Hippocampal formation (tissue), 2 donors: Measurements from ENCODE around the gene PTGER3.
A peak's percentile ranks its signal among the peaks of the same experiment; 100 is the strongest.

Experiments used
- DNase-seq, 2 donors: peaks; one replicate each; lab custom pipeline; 2025; lab: John Stamatoyannopoulos, UW

Gene PTGER3

DNA sequence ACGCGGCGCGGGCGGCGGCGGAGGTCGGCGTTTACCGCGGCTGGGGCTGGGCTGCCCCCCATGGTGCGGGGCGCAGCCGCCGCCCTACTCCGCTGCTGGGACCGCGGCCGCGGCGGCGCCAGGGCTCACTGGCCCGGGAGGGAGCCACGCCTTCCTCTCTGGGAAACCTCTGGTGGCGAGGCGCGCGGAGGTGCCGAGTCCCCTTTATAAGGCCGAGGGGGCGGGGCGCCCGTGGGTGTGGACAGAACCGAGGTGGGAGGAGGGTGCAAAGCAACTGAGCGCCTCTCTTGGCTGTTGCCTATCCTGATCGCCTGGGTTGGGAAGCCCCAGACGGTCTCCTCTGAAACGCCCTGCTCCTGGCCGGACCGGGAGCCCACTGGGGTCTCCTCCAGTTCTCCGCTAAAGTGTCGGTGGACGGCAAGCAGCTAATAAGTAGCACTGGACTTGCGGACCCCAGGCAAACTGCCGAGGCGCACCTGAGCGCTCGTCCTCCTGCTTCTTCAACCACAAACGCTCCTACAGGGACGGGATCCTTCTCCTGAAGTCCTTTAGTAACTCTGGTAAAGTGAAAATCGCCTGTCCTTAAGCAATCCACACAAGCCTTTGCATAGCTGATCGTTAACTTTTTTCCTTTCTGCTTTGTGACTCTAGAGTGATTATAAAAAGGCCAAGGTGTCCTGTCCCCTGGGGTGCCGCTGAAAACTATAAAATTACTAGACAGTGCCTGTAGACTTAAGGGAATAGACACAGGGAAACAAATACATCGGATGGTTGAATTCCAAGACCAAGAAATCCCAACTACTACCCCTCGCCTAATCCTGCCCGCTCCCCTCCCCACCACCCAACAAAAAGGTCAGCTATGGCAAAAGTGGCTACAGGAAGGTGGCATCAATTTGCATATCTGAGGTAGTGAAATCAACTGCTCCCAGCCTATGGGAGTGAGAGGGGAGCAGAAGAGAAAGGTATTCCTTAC is at the start of gene PTGER3:
Gene PTGER3, minus strand, starts transcription at position 182 of the 973 bp plus-strand sequence. CDS start 239 bp downstream, outside the sequence.
- no peak for DNase-seq

DNA sequence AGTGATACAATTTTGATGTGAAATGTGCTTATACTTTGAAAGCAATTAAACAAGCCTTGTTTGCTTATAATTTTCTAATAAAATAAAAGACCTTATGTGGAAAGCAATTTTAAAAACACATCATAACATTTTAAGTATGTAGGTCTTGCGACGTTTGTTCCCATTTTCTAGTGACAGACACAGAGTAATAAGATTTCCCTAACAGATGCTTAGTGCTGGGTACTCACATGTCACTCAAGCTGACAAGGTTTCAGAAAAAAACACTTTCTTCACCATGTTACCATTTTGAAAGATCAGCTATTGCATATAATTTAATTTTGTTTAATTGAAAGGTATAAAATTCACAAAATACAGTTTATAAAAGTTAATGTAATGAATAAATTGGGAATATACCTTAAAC is 47.3 kb upstream of the PTGER3 start:
- no peak for DNase-seq

DNA sequence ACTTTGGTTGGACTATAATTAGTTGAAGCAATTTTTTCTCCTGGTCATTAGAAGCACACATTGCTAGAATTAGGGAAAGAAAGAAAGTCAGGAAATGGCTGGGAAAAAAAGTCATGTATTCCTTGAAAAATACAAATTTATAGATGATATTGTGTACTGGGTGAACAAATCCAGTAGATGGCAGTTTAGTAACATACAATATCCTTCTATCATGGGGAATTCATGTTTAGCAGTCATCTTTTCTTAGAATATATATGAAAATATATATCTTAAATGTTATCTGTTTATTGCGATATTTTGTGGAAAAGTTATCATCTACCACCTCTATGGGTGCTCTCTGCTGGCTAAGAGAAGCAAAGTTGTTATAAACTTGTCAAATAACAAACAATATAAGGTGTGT is 46.3 kb upstream of the PTGER3 start:
- DNase-seq = peak in 1 of 2 donors; percentile 53

DNA sequence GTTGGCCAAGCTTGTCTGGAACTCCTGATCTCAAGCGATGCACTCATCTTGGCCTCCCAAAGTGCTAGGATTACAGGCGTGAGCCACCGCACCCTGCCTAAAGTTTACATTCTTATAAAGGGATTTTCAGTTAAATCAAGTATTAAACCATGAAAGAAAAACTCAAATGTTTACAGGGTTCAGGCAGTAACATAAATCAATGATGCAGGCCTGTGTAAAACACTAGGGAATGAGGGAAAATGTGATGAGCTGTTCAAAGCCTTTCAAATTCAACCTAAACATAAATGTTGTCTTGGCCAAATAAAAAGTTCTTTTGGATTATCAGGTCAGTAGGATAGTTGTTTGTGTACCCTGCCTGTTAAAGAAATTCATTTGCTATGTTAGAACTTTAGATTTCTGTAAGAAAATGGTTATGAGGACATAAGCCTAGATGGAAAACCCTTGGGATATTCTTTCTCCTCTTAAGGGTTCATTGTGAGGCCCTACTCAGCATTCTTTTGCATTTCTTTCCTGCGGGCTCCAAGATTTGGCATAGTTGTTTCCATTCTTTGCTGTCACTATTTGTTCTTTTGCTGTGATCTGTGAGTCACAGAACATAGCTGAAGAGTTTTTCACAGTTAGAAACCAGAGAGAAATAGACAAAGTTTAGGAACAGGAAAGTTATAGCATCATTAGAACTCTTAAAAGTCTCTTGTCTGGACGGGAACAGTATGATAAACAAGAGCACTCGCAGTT is 42.1 kb upstream of the PTGER3 start:
- DNase-seq = no peak

DNA sequence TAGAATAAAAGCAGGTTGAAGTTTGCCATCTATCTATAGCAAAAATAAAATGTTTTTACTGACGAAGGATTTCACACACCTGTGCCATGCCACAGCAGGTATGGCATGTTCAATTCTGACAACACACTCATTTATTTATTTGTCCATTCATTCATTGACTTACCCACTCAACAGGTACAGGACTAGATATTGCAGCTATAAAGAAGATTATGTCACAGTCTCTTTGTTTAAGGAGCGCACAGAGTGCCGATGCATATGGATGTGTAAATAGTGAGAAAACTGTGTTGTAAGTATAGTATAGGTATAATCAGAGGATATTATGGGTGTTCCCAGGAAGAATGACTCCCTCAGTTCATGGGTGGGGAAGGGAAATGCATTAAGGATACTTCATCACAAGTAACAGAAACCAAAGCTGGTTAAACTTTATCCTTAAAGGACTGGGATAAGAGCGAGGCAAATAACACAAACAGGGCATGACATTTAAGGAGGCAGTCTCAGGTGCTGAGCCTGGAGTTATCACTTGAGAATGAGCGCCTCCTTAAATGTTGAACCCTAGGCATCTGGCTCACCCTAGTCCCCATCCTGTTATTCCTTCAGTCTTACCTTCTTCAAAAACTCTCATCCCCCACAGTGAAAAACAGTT is 41.1 kb upstream of the PTGER3 start:
- DNase-seq = no peak

DNA sequence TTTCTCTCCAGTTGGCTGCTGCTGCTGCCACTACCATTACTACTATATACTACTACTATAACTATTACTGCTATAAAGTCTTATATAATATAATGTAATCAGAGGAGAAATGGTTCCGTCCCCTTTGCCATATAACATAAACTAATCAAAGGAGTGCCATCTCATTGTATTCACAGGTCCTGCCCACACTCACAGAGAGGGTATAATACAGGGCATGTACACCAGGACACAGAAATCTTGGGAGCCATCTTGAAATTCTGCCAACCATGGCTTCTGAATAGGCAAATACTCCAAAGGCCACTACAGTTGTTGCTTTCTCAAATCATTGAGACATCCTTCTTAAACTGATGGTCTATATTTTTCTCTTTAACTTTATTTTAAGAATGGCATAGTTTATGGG is 40.1 kb upstream of the PTGER3 start:
- DNase-seq = no peak

DNA sequence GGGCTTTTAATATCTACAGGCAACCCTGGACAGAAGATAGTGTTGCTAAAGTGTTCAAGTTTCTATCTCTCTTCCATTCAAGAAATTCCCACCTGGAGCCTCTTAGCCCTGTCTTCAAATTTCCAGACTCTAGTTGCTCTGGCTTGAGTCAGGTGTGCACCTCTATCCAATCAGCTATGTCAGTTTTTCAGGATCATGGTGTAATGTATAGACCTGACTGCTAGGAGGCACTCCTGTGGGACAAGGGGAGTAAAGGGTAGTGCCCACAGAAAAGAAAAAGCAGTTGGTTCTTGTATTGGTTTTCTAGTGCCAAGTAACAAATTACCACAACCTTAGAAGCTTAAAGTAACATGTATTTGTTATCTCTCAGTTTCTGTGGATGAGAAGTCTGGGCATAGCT is 39.4 kb upstream of the PTGER3 start:
- no peak for DNase-seq

DNA sequence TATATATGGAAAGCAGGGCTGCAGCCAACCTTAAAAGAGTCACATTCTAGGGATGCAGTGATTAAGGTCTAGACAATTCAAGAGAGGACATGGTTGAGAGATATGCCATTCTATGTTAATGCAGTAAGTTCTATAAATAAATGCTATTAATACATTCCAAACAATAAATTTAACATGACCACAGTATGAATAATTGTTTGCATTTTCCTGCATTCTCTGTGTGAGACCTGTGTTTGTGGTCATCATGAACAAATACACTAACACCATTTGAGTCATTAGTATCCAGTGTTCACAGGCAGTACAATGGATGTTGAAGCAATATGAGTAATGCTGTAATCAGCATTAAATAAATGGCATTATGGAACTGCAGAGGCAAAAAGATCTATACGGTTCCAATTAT is 38.7 kb upstream of the PTGER3 start:
- no peak for DNase-seq

DNA sequence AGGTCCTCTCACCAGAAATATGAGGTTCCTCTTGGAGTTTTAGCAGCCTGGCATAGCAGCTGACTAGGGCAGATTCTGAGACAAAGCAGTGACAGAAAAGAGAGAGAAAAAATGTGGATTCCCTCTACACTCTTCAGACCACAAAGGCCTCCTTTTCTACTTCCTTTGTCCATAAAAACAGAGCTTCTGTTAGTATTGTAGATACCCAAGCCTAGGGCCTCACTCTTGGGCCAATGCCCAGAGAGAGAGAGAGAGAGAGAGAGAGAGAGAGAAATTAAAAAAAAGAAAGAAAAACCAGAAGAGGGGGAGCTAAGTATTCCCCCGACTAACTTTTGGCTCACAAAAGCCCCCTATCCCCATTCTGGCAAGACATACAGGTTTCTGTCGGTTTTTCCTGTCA is 35.7 kb upstream of the PTGER3 start:
- DNase-seq = peak in 1 of 2 donors; percentile 76

DNA sequence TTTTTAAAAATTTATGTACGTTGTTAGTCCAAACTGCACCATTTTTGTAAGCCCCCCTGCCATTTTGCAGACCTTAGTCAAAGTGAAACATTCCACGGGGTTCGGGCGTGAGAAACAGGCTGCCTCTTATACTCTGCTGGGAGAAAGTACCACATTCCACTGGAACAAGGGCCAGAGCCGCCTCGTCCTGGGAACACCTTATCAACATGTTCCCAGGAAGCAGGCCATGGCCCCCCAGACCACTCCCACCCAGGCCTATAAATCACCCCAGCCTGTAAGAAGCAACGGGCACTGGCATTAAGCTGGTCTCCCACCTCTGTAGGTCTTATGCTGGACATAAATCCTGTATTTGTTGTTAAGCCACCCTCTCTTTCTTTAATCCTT is 34.1 kb upstream of the PTGER3 start:
- DNase-seq = no peak

DNA sequence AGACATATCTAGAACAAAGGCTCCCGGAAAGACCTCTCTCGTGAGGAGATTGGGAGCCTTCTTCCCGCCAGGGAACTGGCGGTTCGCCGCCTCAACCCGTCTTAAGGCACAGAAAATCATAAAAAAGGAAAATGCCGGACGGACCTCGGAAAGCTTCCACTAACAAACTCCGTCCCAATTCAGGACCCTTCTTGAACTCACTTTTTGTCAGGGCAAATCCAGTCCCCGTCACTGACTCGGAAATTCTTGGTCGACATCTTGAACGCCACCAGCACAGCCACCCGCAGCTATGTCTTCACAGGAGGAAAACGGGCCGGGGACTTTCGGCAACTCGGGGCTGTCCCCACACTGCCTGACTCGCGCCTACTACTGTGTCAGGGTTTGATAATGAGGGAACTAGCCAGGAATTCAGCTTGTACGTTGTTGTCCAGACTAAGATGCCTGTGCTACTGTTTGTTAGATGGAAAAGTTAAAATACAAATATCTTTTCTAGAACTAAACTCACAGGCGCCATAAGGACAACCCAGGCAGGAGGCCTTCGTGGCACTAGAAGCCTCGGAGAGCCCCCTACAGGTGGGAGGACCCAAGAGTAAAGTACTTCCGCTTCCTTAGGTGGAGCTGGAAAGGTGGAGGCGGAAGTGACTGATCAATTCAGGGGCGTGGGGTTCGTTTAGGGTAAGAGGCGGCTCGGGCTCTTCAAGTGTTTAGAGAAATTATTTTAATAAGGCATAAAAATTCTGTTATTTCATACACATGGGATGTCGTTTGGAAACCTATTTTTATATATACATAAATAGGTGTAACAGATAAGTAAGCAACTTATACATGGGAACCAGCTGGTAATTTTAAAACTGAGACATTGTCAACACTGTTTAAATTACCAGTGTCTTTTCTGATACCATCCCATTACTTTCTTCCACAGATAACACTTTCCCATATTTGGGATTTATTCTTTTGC is 33.4 kb upstream of the PTGER3 start, which contains the start of gene ZRANB2:
Gene ZRANB2, minus strand, starts transcription at position 297 of the 958 bp plus-strand sequence. Its CDS starts 40 bp downstream, at position 257.
- peak; percentile 87 to 97 for DNase-seq

DNA sequence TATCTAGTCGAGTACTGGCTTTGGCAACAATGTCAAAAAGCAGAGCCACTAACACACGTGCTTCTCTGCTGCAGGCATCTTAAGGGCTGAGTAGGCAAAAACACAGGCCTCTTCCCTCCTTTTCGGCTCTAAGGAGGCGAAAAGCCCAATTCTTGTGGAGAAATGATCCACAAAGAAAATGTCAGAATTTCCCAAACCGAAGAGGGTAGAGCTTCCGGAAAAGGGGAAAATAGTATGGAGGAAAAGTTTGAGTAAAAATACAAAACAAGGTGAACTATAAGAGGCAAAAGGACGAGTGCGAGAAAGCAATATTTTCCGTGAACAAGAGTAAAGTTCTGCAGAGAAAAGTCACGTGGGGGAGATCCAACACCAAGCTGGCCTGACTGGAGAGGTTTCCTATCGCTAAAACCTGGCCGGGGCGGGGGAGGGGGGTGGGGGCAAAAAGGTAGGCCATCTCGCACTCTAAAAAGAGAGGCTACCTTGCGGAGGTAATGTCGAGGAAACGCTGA is 32.7 kb upstream of the PTGER3 start:
- DNase-seq = no peak

DNA sequence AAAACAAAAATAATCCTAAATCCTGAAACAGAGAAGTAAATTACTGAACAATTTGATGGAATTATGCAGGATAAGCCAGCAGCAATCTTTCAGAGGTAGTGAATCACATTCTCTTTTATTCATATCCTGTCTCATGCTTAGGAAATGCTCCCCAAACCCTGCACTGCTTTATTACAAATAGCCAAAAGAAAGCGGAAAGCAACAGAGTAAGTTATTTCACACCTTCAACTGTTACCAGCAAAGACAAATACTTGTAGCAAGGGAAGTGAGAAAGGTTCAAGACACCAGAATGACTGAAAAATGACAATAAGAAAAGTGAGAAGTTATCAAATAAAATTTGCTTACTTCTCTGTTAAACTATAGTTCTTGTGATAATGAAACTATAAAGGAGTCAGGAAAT is 27.1 kb upstream of the PTGER3 start:
- no peak for DNase-seq

DNA sequence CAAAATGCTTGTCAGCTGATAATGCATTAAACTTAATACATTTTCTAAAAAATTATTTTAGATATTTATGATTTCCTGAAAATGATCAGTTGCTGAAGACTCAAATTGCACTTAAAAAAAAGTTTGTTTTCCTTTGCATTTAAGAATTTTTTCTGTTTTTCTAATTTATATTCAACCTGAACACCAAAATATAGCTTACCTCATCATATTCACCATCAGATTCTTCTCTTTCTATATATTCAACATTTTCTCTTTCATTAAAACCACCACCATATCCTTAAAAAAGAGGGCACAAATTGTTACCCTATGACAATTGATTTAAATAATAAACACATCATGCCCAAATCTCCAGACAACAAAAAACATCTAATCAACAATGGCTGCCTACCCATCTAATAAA is 24.7 kb upstream of the PTGER3 start:
- DNase-seq = no peak

DNA sequence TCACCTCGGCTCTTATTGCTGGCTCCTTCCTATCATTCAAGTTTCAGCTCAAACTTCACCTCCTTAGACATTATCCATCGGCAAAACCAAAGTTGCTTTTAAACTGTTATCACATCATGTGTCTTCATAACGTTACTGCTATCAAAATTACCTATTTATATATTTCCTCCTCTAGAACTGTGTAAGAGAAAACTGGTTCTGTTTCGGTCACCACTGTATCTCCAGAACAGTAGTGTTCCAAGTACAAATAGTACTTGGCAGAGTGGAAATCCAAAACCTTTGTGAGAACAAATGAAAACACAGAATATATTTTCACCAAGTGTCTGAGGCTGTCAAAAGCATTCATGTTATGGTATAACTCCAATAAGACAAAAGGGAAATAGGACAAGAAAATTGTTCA is 24.1 kb upstream of the PTGER3 start:
- no peak for DNase-seq

DNA sequence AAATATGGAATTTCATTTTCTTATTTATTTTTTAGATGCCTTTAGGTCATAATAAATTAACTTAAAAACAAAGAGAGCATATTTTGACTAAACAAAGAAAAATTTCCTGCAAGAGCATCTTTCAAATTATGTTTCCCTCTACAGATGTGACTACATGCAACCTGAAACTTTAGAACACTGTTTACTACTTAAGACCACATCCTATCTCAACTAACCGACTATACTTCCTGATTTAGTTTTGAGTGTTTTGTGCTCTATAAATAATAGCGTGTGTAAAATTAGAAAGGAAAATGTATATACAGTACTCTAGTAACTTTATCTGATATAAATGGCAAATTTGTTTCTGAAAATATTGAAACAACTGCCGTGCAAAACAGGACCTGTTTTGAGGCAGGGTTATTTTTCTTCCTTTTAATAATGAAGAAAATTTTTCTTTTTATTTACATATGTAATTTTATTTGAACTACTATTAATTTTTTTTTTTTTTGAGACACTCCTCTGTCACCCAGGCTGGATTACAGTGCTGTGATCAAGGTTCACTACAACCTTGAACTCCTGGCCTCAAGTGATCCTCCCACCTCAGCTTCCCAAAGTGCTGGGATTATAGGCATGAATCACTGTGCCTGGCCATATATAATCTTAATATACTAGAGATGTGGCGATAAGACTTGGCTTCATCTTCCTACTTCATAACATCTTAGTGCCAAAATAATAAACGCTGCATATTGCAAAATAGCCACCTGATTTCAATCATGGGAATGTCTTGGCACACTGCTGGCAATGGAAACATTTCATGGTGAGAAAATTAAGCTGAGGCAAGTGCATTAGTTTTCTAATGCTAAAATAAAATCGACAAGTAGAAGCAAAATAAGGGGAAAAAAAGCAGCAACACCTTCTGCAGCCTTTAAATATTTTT is 21.0 kb upstream of the PTGER3 start:
- DNase-seq = no peak

DNA sequence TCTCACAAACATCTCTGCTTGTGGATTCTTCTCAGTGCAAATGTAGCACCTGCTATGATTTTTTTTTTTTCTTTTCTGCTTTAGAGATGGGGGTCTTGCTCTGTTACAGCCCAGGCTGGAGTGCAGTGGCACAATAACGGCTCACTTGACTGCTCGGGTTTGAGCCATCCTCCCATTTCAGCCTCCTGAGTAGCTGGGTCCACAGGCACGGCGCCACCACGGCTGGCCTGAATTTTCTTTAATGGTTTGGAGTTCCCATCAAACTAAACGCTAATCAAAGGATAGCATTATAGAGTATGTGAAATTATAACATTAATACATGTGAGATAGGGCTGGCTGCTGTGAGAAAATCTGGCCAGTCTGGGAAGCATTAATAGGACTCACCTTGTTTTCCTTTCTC is 7.2 kb upstream of the PTGER3 start:
- DNase-seq = no peak

DNA sequence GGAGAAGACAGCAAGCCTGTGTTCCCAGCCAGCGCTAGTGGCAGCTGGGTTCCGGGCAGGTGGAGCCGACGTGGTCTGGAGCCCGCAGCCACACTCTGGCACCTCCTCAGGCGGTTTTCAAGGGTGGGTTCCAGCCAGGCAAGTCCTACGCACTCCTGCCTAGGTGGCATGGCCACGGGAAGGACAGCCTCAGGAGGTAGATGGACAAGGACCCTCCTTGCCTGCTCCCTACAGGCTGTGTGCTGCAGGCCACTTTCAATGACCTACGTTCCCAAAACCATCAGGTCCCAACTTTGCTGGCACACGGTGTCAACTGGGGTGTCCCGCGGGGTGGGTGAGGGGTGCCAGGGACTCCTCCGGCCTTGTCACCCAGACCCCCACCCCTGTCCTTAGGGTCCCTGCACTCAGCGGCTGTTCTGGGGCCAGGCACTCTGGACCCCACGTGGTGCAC is 6.7 kb upstream of the PTGER3 start:
- no peak for DNase-seq

DNA sequence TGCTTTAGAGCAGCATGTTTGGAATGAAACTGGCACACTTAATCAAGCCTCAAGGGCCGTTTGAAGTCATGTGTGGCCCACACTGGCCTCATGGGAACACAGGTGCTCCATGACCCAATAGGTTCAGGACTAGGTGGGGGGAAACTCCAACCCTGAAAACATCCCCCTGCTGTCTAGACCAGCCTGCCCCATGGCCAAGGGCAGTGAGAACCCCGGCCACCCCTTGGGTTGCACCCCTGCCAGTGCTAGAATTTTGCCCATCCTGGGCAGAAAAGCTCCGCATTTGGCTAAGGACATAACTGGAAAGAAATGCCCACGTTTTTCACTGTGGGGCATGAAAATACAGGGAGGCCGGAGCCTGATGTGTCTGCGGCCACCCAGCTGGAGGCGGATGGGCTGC is 6.1 kb upstream of the PTGER3 start:
- no peak for DNase-seq

DNA sequence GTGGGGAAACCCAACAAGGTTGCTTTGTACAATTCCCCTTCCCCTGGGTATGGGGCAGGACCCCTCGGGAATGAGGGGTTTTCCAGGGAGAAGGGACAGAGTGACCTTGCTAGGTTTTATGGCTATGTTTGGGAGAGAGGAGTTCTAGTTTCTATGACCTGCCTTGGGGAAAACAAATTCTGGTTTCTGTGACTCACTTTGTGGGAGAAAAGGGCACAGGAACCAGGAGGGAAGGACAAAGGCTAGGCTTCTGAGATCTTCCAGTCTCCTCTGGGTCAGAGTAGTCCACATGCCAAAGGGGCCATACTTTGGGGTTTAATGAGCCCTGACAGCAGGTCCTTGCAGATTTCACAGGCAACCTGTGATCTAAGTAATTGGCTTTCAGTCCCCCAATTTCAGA is 5.5 kb upstream of the PTGER3 start:
- DNase-seq = no peak
